Endothelial cell of umbilical vein (primary cell): ENCODE data around the gene WDR48. TPM values are rescaled to one million over a fixed set of nuclear protein-coding genes. Genes with fewer than 3 reads are reported as not detected.

ENCODE experiments used
- BruUV-seq: library from RNA; stranded (reverse); fragments of 400-500 nt; replicated peaks from 2 replicates; lab custom pipeline; 2021; lab: Mats Ljungman, UMichigan
- CTCF ChIA-PET: fragments of 300-600, 350-600 bp; sonication (Branson Sonifier 250); formaldehyde crosslinking; loops from one replicate; lab custom pipeline; 2021; ENCODE audit warnings: antibody characterized with exemption, inconsistent platforms; lab: Charles Lee
- POLR2A ChIA-PET: fragments of 300-600, 350-600 bp; sonication (Branson Sonifier 250); formaldehyde crosslinking; loops from one replicate; lab custom pipeline; 2021; ENCODE audit warnings: antibody characterized with exemption, inconsistent platforms; lab: Charles Lee
- DNase-seq: peaks from one replicate; pipeline ENCODE4 v3.0.0-alpha.2; 2011; ENCODE audit warnings: low read depth, low spot score
- FAIRE-seq: peaks from 2 replicates; lab custom pipeline; 2011; peaks lifted over from hg19 to GRCh38; lab: Jason Lieb, UNC
- H2AFZ ChIP-seq: 2 replicates; pipeline ENCODE4 v1.6.0; 2012; ENCODE audit warnings: low read depth, low read length, control low read depth, inconsistent platforms
- H3K27ac ChIP-seq: 2 replicates; pipeline ENCODE4 v1.5.1; 2011; ENCODE audit warnings: low read depth, mild to moderate bottlenecking, control low read depth, low read length, moderate library complexity; ENCODE audit not compliant: insufficient read depth
- H3K27me3 ChIP-seq, 2 experiments: 2 replicates each; pipeline versions ENCODE4 v1.6.0 to v1.6.1; 2011; ENCODE audit warnings: low read length in 2 of 2, mixed read lengths in 1 of 2; ENCODE audit not compliant: control insufficient read depth in 2 of 2, insufficient read depth in 2 of 2
- H3K36me3 ChIP-seq, 2 experiments: 2 replicates in 1 of 2; 3 replicates in 1 of 2; pipeline ENCODE4 v1.5.1; 2011; ENCODE audit warnings: low read length in 2 of 2, mild to moderate bottlenecking in 1 of 2, moderate library complexity in 1 of 2; ENCODE audit not compliant: control insufficient read depth in 2 of 2, insufficient read depth in 2 of 2; ENCODE audit errors: extremely low read depth in 1 of 2
- H3K4me1 ChIP-seq: 3 replicates; pipeline ENCODE4 v1.5.1; 2011; ENCODE audit warnings: mild to moderate bottlenecking, low read length; ENCODE audit not compliant: control insufficient read depth, insufficient read depth; ENCODE audit errors: extremely low read depth
- H3K4me2 ChIP-seq: 2 replicates; pipeline ENCODE4 v1.6.1; 2011; ENCODE audit warnings: low read length, control low read depth, mixed read lengths; ENCODE audit not compliant: insufficient read depth
- H3K4me3 ChIP-seq, 3 experiments: fragments of 200-600 bp in 1 of 3; sonication (generic), shearing (Covaris generic) in 1 of 3; replicated peaks in 1 of 3; 2 replicates each; pipeline ENCODE4 v1.5.1; 2011 to 2016; ENCODE audit warnings: control low read depth in 3 of 3, low read length in 3 of 3, mild to moderate bottlenecking in 2 of 3, inconsistent platforms in 1 of 3, low read depth in 1 of 3, moderate library complexity in 1 of 3; ENCODE audit not compliant: insufficient read depth in 1 of 3
- H3K79me2 ChIP-seq: 2 replicates; pipeline ENCODE4 v1.6.0; 2012; ENCODE audit warnings: low read length, inconsistent platforms; ENCODE audit not compliant: control insufficient read depth, insufficient read depth
- H3K9ac ChIP-seq: replicated peaks from 2 replicates; pipeline ENCODE3; 2011; ENCODE audit warnings: low read length, control low read depth; ENCODE audit not compliant: insufficient read depth; ENCODE audit errors: extremely low read depth
- H3K9me1 ChIP-seq: replicated peaks from 3 replicates; pipeline ENCODE4 v1.6.0; 2011; ENCODE audit warnings: mild to moderate bottlenecking, low read length; ENCODE audit not compliant: control insufficient read depth, insufficient read depth; ENCODE audit errors: extremely low read depth
- H3K9me3 ChIP-seq: replicated peaks from 2 replicates; pipeline ENCODE4 v1.5.1; 2012; ENCODE audit warnings: low read length, inconsistent platforms; ENCODE audit not compliant: control insufficient read depth, insufficient read depth
- H4K20me1 ChIP-seq: replicated peaks from 2 replicates; pipeline ENCODE3; 2011; ENCODE audit warnings: mild to moderate bottlenecking, low read length; ENCODE audit not compliant: control insufficient read depth, insufficient read depth; ENCODE audit errors: extremely low read depth
- CTCF ChIP-seq, 2 donors: IDR thresholded peaks; 1 replicate in 1 of 2; 2 replicates in 1 of 2; pipeline ENCODE4 v1.5.1; 2011; ENCODE audit warnings: low read length in 2 of 2, mild to moderate bottlenecking in 2 of 2, moderate library complexity in 2 of 2, control low read depth in 1 of 2, inconsistent platforms in 1 of 2, low read depth in 1 of 2; ENCODE audit not compliant: insufficient read depth in 1 of 2; ENCODE audit errors: extremely low read depth in 1 of 2
- EZH2 ChIP-seq: IDR thresholded peaks from 2 replicates; pipeline ENCODE4 v1.6.1; 2012; ENCODE audit warnings: borderline replicate concordance, low read depth, mild to moderate bottlenecking, moderate library complexity, low read length, inconsistent platforms; ENCODE audit not compliant: severe bottlenecking
- FOS ChIP-seq: IDR thresholded peaks from 2 replicates; pipeline ENCODE4 v1.6.1; 2011; ENCODE audit warnings: mild to moderate bottlenecking, low read length, moderate library complexity, borderline replicate concordance; ENCODE audit not compliant: insufficient read depth
- GATA2 ChIP-seq: IDR thresholded peaks from 2 replicates; pipeline ENCODE4 v1.7.0; 2011; ENCODE audit warnings: low read depth, mild to moderate bottlenecking, moderate library complexity, mixed read lengths, low read length; ENCODE audit not compliant: insufficient read length, insufficient read depth
- JUN ChIP-seq: IDR thresholded peaks from 2 replicates; pipeline ENCODE4 v1.6.1; 2011; ENCODE audit warnings: borderline replicate concordance, low read depth; ENCODE audit not compliant: insufficient read length, insufficient read depth
- MAX ChIP-seq: IDR thresholded peaks from 2 replicates; pipeline ENCODE4 v1.6.1; 2011; ENCODE audit not compliant: insufficient read depth, insufficient read length
- MYC ChIP-seq: IDR thresholded peaks from one replicate; pipeline ENCODE4 v1.6.1; 2011; ENCODE audit warnings: mild to moderate bottlenecking, low read depth, low read length
- POLR2A ChIP-seq: IDR thresholded peaks from 2 replicates; pipeline ENCODE4 v1.6.1; 2012; ENCODE audit warnings: low read depth, mild to moderate bottlenecking, control low read depth, low read length
- POLR2AphosphoS5 ChIP-seq: IDR thresholded peaks from 2 replicates; pipeline ENCODE4 v1.6.1; 2012; ENCODE audit warnings: low read depth, mild to moderate bottlenecking, control low read depth, low read length, moderate library complexity; ENCODE audit not compliant: insufficient read depth
- dilution Hi-C: fragments of 300-500 bp; cut with MboI; formaldehyde crosslinking; loops from one replicate; pipeline ENCODE4 v1.15.0; 2019; ENCODE audit warnings: low sequenced_read_pairs; ENCODE audit not compliant: extremely low pct_ligation_motif_present
- intact Hi-C: fragments of 100-400 bp; cut with micrococcal nuclease; formaldehyde crosslinking; loops from one replicate; pipeline ENCODE4 v1.10.0; 2022
- polyA plus RNA-seq, 4 experiments: library from polyadenylated mRNA; depleted of rRNA in 3 of 4; stranded (reverse) in 3 of 4; unstranded in 1 of 4; fragments of >200 nt; gene quantifications; 2 replicates each; pipeline versions ENCODE4 v1.2.1 to v1.2.3, GENCODE V29; 2011 to 2012; ENCODE audit warnings: missing spikeins in 1 of 4
- total RNA-seq: library from RNA; stranded (reverse); gene quantifications from 2 replicates; pipeline ENCODE4 v1.2.3, GENCODE V29; 2021

Gene WDR48
- total and polyA plus RNA-seq, 2 donors (not counting 3 experiments of a cell fraction or from before 2014, with no cell fraction given): 13.7 to 25.3 TPM

GRCh38 chr3:39118931-39119660 lies 67.3 kb downstream of the WDR48 start:
- ChIA-PET CTCF (interaction anchor here (1.0 to 1.5 kb wide), 3 partner anchors 12 to 169 kb away, joined by 4 to 13 read pairs (median 4); partner anchors contain the start of genes GORASP1 and TTC21A), POLR2A (no interaction called here)
- Histone ChIP-seq H3K27me3 (no peaks in the 10 kb centered on the region), H3K4me2 (no peak overlapping the region), H3K9me3 (no peaks in the 10 kb centered on the region), H3K4me1 (no peaks in the 10 kb centered on the region), H3K27ac (no peak overlapping the region), H4K20me1 (no peaks in the 10 kb centered on the region), H3K9me1 (no peaks in the 10 kb centered on the region), H3K36me3 (no peaks in the 10 kb centered on the region), H3K79me2 (no peaks in the 10 kb centered on the region), H3K9ac (no peak overlapping the region), H2AFZ (no peak overlapping the region), H3K4me3 (no peak overlapping the region)
- FAIRE-seq (no peak), DNase-seq (no peak)
- intact Hi-C loops (no loop called here), dilution Hi-C loops (no loop called here)
- BruUV-seq: no TSS peak
- TF ChIP-seq GATA2: no peak
- TF ChIP-seq POLR2AphosphoS5: no peak
- TF ChIP-seq JUN: no peak
- no peak for TF ChIP-seq EZH2
- TF ChIP-seq POLR2A: no peak
- TF ChIP-seq FOS: no peak
- no peak for TF ChIP-seq CTCF (IDR thresholded peaks at IDR 0.05; ENCODE audit: extremely low read depth in 1 of 2, insufficient read depth in 1 of 2, low read depth in 1 of 2, low read length in 2 of 2)
- no peak for TF ChIP-seq MAX
- no peak for TF ChIP-seq MYC
